Stimulated activated CD4-positive, alpha-beta T cell treated with anti-CD3 and anti-CD28 coated beads, Interleukin-15, amount 100 ng/mL, for 1 hour (primary cell): ENCODE results near the gene MACROD1.
A peak's percentile ranks its signal among the peaks of the same experiment; 100 is the strongest.
"Not testable (repeated sequence)": the region's sequence is repeated elsewhere in the genome, so short reads cannot be mapped to it uniquely, and the experiment has no call there.

ENCODE experiments used
- DNase-seq, 2 donors: peaks; one replicate each; pipeline ENCODE4 v3.0.0-alpha.2; 2020; ENCODE audit warnings: low read depth in 1 of 2, low spot score in 1 of 2

Gene MACROD1

GRCh38 chr11:64185693-64186491 is 20.0 kb upstream of the MACROD1 start, which contains the start of gene STIP1:
TSS of gene STIP1 (plus strand) at chr11:64186171. CDS start at chr11:64186262, 91 bp downstream.
- peak; percentile 94 to 97 for DNase-seq

DNA sequence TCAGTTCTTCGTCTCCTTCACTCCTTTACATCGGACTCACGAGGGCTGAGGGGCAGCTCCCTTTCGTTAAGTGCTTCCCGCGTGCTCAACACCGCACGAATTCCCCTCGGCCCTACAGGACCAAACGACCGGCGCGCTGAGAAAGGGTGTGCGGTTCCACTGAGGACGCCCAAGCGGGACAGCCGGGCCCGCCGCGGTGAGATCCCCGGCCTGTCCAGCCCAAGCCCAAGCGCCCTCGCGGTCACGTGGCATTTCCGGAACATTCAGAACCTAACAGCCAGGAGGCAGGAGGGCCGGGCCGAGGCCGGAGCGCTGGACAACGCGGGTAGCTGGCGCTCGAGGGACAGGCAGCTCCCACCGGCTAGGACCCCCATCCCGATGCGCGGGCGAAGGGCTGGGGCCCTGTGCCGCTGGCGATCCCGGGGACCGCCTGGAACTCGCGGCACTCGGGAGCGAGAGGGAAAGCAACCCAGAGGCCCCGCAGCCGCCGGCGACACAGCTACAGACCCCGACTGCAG is 19.3 kb upstream of the MACROD1 start:
- peak in 1 of 2 donors; percentile 29 for DNase-seq

GRCh38 chr11:64183890-64184289 is 18.0 kb upstream of the MACROD1 start:
- DNase-seq = no peak

DNA sequence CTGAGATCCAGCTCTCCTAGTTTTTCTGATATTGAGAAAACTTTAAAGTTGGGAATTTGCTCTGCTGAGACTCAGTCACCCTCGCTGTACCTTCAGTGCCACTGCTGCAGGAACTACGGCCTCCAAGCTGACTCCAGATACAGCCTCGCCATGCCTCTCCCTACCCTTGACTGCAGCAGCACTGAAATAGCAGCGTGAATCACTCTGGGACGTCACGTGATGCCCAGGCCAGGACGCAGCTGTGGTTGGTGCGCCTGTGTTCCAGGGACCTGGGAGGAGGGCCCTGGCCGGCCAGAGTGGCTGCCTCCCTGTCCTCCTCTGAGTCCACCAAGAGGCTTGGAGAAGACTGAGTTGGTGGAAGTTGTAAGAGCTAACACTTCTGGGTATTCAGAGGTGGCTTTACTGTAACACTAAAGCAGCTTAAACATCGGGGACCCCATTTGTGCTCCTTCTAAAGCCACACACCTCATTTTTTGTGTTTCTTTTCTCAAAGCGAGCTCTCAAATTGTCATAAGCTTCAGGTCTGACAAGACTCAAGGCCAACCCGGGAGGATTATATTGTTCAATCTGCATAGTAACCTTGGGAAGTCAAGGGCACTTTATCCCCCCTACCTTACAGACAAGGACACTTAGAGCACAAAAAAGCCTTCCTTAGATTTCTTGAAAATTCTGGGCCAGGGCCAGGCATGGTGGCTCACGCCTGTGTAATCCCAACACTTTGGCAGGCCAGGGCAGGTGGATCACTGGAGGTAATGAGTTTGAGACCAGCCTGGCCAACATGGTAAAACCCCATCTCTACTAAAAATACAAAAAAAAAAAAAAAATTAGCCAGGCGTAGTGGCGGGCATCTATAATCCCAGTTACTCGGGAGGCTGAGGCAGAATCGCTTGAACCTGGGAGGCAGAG is 15.8 kb upstream of the MACROD1 start:
- peak in 1 of 2 donors; percentile 18 for DNase-seq

DNA sequence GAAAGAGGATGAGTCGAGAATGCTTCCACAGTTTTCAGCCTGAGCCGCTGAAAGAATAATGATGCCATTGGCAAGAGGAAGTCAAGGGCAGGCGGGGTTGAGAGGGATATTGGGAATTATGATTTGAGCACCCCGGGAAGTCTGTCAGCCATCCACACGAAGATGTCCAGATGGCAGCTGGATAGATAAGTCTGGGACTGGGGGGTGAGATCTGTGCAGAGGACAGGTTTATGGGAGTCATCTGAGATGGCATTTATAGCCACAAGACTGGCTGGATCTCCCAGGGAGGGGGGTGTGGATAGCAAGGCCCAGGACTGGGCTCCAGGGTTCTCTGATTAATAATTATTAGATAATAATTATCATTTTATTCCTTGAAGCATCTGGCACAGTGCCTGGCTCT is 15.0 kb upstream of the MACROD1 start:
- DNase-seq = no peak

- DNase-seq = no peak
Measured at GRCh38 chr11:64178951-64179639, 13.2 kb upstream of the MACROD1 start.

DNA sequence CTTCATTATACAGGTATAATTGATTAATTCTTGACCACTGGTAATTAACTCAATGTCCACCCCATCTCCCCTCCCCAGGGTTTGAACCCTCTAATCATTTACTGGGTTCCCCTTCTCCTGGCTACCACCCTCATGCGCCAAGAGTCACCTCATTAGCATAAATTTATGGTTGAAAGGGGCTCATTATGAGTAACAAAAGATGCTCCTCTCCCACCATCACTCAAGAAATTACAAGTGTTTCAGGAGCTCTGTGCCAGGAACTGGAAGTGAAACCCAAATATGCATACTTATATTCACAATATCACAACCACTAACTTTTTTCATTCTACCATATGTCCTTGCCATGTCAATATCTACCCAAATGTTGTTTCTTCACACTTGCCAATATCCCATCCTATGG is 12.3 kb upstream of the MACROD1 start:
- no peak for DNase-seq

GRCh38 chr11:64176751-64177150 is 10.8 kb upstream of the MACROD1 start:
- no peak for DNase-seq

DNA sequence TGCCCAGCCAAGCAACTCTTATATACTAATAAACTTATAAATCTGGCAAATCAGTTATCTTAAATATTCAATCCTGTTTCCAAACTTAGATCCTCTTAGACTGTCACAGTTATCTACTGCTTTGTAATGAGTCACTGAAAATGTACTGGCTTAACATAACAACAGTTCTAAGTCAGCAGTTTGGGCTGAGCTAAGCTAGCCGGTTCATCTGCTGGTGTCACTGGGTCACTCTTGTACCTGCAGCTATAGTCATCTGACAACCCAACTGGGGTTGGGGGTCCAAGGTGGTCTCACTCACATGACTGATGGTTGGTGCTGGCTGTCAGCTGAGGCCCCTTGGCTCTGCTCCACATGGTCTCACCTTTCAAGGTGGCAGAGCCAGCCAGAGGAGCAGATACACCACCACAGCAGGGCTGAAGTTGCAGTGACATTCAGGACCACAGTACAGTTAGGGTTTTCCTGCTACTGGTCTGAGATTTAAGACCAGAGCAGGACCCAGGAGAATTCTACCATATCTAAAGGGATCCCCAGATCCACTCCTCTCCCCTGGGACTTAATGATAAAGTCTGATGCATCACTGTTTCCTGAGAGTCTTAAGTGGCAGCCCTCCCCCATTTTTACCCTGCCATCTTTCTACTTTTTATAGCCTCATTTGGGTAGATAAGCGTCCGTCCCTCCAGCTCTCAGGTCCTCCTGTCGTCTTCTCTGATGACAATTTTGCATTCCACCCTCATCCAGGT is 7.9 kb upstream of the MACROD1 start:
- DNase-seq = no peak

- no peak for DNase-seq
Measured at GRCh38 chr11:64170419-64170818, 4.5 kb upstream of the MACROD1 start.

DNA sequence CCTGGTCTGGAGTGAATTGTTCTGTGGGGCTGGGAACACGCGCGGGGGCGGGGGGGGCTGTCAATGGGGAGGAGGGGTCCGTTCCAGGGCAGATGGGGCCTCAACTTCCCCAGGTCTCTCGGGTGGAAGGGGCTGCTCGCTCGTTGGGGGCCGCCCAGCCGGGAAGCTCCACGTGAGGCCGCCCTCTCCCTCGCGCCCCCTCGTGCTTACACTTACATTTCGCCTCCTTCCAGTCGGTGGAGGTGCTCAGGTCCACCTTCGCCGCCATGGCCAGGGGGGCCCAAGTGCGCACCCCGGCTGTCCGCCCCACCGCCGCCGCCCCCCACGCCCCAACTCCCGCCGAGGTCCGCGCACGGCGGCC is 452 bp downstream of the MACROD1 start:
- DNase-seq = peak in 1 of 2 donors; percentile 9

- DNase-seq = no peak
Measured at GRCh38 chr11:64164392-64165312, 1.3 kb downstream of the MACROD1 start.

GRCh38 chr11:64163951-64164350 is 2.0 kb downstream of the MACROD1 start:
- DNase-seq = no peak

DNA sequence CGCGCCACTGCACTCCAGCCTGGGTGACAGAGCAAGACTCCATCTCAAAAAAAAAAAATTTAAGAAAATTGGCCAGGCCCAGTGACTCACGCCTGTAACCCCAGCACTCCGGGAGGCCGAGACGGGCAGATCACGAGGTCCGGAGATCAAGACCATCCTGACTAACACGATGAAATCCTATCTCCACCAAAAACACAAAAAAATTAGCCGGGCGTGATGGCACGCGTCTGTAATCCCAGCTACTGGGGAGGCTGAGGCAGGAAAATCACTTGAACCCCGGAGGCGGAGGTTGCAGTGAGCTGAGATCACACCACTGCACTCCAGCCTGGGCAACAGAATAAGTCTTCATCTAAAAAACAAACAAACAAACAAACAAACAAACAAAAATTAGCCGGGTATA is 3.1 kb downstream of the MACROD1 start:
- DNase-seq = not testable (repeated sequence)

GRCh38 chr11:64161037-64161436 is 4.9 kb downstream of the MACROD1 start:
- DNase-seq = no peak

DNA sequence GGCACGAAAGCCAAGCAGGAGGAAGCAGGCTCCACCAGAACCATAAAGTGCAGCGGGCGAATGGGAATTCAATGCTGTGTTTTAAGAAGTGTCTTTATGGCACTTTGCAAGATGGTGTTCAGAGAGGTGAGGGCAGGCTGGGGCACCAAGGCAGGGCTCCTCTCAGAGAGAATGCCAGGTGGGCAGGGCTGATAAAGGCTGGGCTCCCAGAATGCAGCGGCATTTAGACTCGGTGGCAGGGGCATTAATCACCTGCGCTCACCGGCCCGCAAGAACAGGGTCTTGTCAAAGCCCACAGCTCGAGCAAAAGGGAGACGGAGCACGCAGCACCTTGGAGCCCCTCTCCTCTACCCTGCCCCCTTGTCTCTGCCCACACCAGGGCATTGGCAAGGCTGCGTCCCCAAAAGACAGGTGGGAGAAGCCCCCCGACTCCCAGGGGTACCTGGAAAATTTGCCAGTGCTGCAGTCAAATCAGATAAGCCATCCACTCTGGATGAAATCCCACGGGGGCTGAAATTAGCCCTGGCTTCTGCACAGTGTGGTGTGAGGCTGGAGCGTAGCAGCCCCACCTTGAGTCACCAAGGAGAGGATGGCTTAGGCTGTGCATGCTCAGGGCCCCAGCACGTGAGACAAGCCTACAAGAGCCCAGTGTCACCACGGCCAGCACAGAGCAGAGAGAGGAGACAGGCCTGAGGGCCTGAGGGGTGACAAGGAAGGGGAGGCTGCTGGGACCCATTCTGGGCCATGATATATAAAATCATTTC is 8.1 kb downstream of the MACROD1 start:
- DNase-seq = no peak

DNA sequence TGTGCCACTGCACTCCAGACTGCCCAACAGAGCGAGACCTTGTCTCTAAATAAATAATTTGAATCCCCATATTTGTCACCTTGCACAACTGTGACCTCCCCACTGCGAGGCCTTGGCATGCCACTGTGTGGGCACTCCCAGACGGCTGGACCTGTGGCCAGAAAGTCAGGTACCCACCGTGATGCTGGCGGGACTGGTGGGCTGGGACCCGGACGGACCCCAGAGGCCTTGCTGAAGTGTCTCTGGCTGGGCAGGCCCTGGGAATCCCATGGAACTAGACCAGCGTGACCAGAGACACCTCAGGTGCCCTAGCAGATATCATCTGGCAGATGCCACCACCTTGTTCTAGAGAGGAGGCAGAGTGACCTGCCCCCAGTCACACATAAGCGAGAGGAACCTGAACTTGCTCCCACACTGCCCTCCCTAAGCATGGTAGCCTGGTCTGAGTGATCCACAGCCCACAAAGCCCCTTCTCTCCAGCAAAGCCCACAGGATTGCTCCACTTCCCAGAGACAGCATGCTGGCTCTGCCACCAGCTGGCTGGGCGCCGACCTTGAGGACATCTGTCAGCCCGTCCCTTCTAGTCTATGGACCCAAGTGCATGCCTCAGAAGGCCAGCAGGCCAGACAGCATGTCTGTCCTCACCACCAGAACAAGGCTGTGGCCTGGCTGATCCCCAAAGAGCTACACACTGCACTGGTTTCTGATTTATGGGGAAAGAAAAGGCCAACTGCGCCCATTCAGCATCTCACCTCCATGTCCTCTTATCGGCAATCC is 9.5 kb downstream of the MACROD1 start:
- no peak for DNase-seq

DNA sequence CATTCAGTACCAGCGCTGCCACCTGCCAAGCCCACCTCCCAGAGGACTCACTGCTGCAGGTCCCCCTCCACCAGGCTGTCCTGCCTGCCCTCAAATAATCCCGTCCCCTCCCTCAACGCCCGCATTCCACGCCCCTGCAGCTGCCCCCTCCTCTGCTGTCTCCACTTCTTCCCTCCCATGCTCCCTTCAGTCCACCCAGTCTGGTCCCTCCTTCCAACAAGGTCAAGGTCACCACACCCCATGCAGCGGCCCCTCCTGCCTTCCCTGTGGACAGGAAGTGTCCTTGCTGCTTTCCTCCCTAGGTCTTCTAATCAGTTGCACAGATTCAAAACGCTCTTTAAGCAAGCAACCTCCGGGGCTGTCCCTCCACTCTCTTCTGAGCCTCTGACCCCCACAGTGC is 12.1 kb downstream of the MACROD1 start:
- DNase-seq = no peak
